GM12878 (cell line): ENCODE results near the gene TCF15. TPM values are rescaled to one million over a fixed set of nuclear protein-coding genes. Genes with fewer than 3 reads are reported as not detected.

ENCODE experiments used
- ATAC-seq: fragments of 200-7000 bp; cut with Tn5 transposase; 3 replicates; pipeline ENCODE4 v1.9.1; 2020; ENCODE audit warnings: mild to moderate bottlenecking, moderate library complexity
- BruUV-seq: library from RNA; stranded (reverse); fragments of 400-500 nt; replicated peaks from 2 replicates; lab custom pipeline; 2021; lab: Mats Ljungman, UMichigan
- CTCF ChIA-PET: fragments of 300-600 bp; sonication (Branson Sonifier 250); formaldehyde crosslinking; extraction: SDS; loops from one replicate; lab custom pipeline; 2021; ENCODE audit warnings: inconsistent platforms; lab: Yijun Ruan, JAX
- POLR2A ChIA-PET: fragments of 350-600 bp; formaldehyde crosslinking; extraction: SDS; loops from one replicate; lab custom pipeline; 2021; ENCODE audit warnings: inconsistent platforms; lab: Charles Lee
- RAD21 ChIA-PET: fragments of 300-600 bp; sonication (Branson Sonifier 250); formaldehyde crosslinking; loops from one replicate; lab custom pipeline; 2023; ENCODE audit warnings: antibody characterized with exemption; ENCODE audit not compliant: unreplicated experiment; lab: Charles Lee
- SMC1A ChIA-PET: fragments of 300-600 bp; sonication (Branson Sonifier 250); formaldehyde crosslinking; loops from one replicate; lab custom pipeline; 2023; ENCODE audit not compliant: unreplicated experiment, uncharacterized antibody; lab: Charles Lee
- DNase-seq: peaks from one replicate; pipeline ENCODE4 v3.0.0-alpha.2; 2011; ENCODE audit warnings: low read depth, low spot score
- FAIRE-seq: peaks from 3 replicates; lab custom pipeline; 2011; peaks lifted over from hg19 to GRCh38; lab: Jason Lieb, UNC
- H2AFZ ChIP-seq: 2 replicates; pipeline ENCODE4 v1.6.0; 2011; ENCODE audit warnings: low read depth, low read length, control low read depth; ENCODE audit not compliant: control insufficient read depth
- H3K27ac ChIP-seq: 2 replicates; pipeline ENCODE4 v1.5.1; 2011; ENCODE audit warnings: control low read depth; ENCODE audit not compliant: control insufficient read depth, insufficient read depth
- H3K27me3 ChIP-seq, 2 experiments: replicated peaks in 1 of 2; 2 replicates each; pipeline versions ENCODE4 v1.6.0 to v1.6.1; 2011; ENCODE audit warnings: low read length in 1 of 2; ENCODE audit not compliant: control insufficient read depth in 2 of 2, insufficient read depth in 2 of 2
- H3K36me3 ChIP-seq, 2 experiments: 2 replicates each; pipeline ENCODE4 v1.5.1; 2011; ENCODE audit warnings: low read length in 1 of 2; ENCODE audit not compliant: control insufficient read depth in 2 of 2, insufficient read depth in 2 of 2
- H3K4me1 ChIP-seq: 2 replicates; pipeline ENCODE4 v1.6.1; 2011; ENCODE audit warnings: mild to moderate bottlenecking, low read length, moderate library complexity, mixed read lengths; ENCODE audit not compliant: control insufficient read depth, insufficient read depth
- H3K4me2 ChIP-seq: 2 replicates; pipeline ENCODE4 v1.6.0; 2011; ENCODE audit warnings: control low read depth; ENCODE audit not compliant: control insufficient read depth, insufficient read depth
- H3K4me3 ChIP-seq: fragments of 200-600 bp; sonication (generic); 2 replicates; pipeline ENCODE4 v1.5.1; 2016
- H3K79me2 ChIP-seq: 2 replicates; pipeline ENCODE4 v1.6.0; 2011; ENCODE audit warnings: low read length; ENCODE audit not compliant: control insufficient read depth, insufficient read depth
- H3K9ac ChIP-seq: 2 replicates; pipeline ENCODE4 v1.8.0; 2011; ENCODE audit warnings: low read length, control low read depth, mixed read lengths; ENCODE audit not compliant: control insufficient read depth, insufficient read depth
- H3K9me3 ChIP-seq: replicated peaks from 3 replicates; pipeline ENCODE4 v1.5.1; 2011; ENCODE audit warnings: mild to moderate bottlenecking, low read length; ENCODE audit not compliant: control insufficient read depth, insufficient read depth
- H4K20me1 ChIP-seq: 2 replicates; pipeline ENCODE4 v1.6.0; 2011; ENCODE audit not compliant: control insufficient read depth, insufficient read depth
- ATF7 ChIP-seq: fragments of 450-650 bp; IDR thresholded peaks from 2 replicates; pipeline ENCODE4 v1.6.1; 2016; ENCODE audit warnings: low read depth, mild to moderate bottlenecking
- CBX3 ChIP-seq: fragments of 200-600 bp; sonication (generic); IDR thresholded peaks from 2 replicates; pipeline ENCODE4 v1.6.1; 2016; ENCODE audit warnings: low read depth, borderline replicate concordance
- HDAC6 ChIP-seq: fragments of 200-600 bp; sonication (generic); IDR thresholded peaks from one replicate; pipeline ENCODE4 v1.8.0; 2017; ENCODE audit warnings: antibody characterized with exemption; ENCODE audit not compliant: unreplicated experiment
- IRF4 ChIP-seq: IDR thresholded peaks from 2 replicates; pipeline ENCODE4 v1.6.1; 2011; ENCODE audit warnings: low read depth, low read length
- LARP7 ChIP-seq: fragments of 450-650 bp; IDR thresholded peaks from 2 replicates; pipeline ENCODE4 v1.6.1; 2017; ENCODE audit warnings: mild to moderate bottlenecking
- NFYA ChIP-seq: IDR thresholded peaks from 2 replicates; pipeline ENCODE4 v1.6.1; 2011; ENCODE audit warnings: low read depth, mild to moderate bottlenecking, low read length, improper control_type of control experiment, borderline replicate concordance
- NR2C1 ChIP-seq: fragments of 450-650 bp; IDR thresholded peaks from 2 replicates; pipeline ENCODE4 v1.6.1; 2017; ENCODE audit warnings: antibody characterized with exemption, mild to moderate bottlenecking, moderate library complexity
- RBBP5 ChIP-seq: fragments of 200-600 bp; sonication (generic); conservative IDR thresholded peaks from 2 replicates; pipeline ENCODE4 v1.6.1; 2016
- RCOR1 ChIP-seq: conservative IDR thresholded peaks from 2 replicates; pipeline ENCODE4 v1.6.1; 2012; ENCODE audit warnings: low read depth, low read length, improper control_type of control experiment
- TCF12 ChIP-seq: IDR thresholded peaks from 2 replicates; pipeline ENCODE4 v1.6.1; 2011; ENCODE audit warnings: low read depth, mild to moderate bottlenecking, low read length
- WRNIP1 ChIP-seq: IDR thresholded peaks from 2 replicates; pipeline ENCODE4 v1.6.1; 2011; ENCODE audit warnings: low read depth, low read length, improper control_type of control experiment, borderline replicate concordance
- ZNF274 ChIP-seq: IDR thresholded peaks from one replicate; pipeline ENCODE4 v1.8.0; 2011; ENCODE audit not compliant: insufficient read length, insufficient read depth
- WGBS: methylation state at CpG from one replicate; pipeline ENCODE4 v1.1.6; 2016; ENCODE audit warnings: low lambda C conversion rate; ENCODE audit not compliant: insufficient replicate concordance, insufficient coverage; ENCODE audit errors: missing lambda C conversion rate; 5-methylcytosine and 5-hydroxymethylcytosine counted together
- in situ Hi-C: fragments of 300-500 bp; cut with MboI; formaldehyde crosslinking; loops from 9 replicates; pipeline ENCODE4 v1.14.3; 2018; ENCODE audit warnings: mixed read lengths
- intact Hi-C: fragments of 100-400 bp; cut with micrococcal nuclease; formaldehyde crosslinking; loops from one replicate; pipeline ENCODE4 v1.14.2; 2022; ENCODE audit not compliant: unreplicated experiment
- polyA plus RNA-seq, 11 experiments: library from polyadenylated mRNA; depleted of rRNA in 4 of 11; unstranded in 6 of 11; stranded (reverse) in 5 of 11; fragments of >200 nt; fragmentation: Nextera tagmentation in 4 of 11; fragmentation: Illumina TruSeq in 1 of 11; extraction: Ambion mirVana in 4 of 11; extraction: Trizol in 1 of 11; gene quantifications; 1 replicate in 1 of 11; 2 replicates in 10 of 11; pipeline versions ENCODE4 v1.2.1 to v1.2.3, GENCODE V29; 2011 to 2016; ENCODE audit warnings: inconsistent platforms in 2 of 11, missing spikeins in 2 of 11, low read depth in 1 of 11
- total RNA-seq, 4 experiments: library from RNA; depleted of rRNA in 3 of 4; stranded (reverse); fragments of >200 nt in 3 of 4; fragmentation: Illumina TruSeq in 1 of 4; extraction: Trizol in 1 of 4; gene quantifications; 2 replicates each; pipeline versions ENCODE4 v1.2.1 to v1.2.3, GENCODE V29; 2013 to 2021
- TF ChIP-seq, protein P1 (sequence below): fragments of 450-650 bp; formaldehyde crosslinking; IDR thresholded peaks from 2 replicates; pipeline ENCODE4 v1.4.0; 2022; ENCODE audit warnings: mild to moderate bottlenecking, moderate library complexity
- TF ChIP-seq, protein P2 (sequence below): IDR thresholded peaks from 2 replicates; pipeline ENCODE4 v1.6.1; 2012; ENCODE audit warnings: low read depth, low read length, improper control_type of control experiment
- TF ChIP-seq, protein P3 (sequence below): IDR thresholded peaks from 2 replicates; pipeline ENCODE4 v1.6.1; 2011; ENCODE audit warnings: low read depth, low read length, improper control_type of control experiment, borderline replicate concordance
- TF ChIP-seq, protein P4 (sequence below): IDR thresholded peaks from 2 replicates; pipeline ENCODE4 v1.6.1; 2012; ENCODE audit warnings: low read depth, low read length, improper control_type of control experiment
- TF ChIP-seq, protein P5 (sequence below): fragments of 450-650 bp; formaldehyde crosslinking; IDR thresholded peaks from 2 replicates; pipeline ENCODE4 v1.5.0; 2022; ENCODE audit warnings: mild to moderate bottlenecking, missing genetic modification characterization

The TCF15 gene
- total and polyA plus RNA-seq, 10 of the 15 experiments (the other 5 are each of a cell fraction or from before 2014, with no cell fraction given) = 0.08 TPM; not detected in 9

DNA sequence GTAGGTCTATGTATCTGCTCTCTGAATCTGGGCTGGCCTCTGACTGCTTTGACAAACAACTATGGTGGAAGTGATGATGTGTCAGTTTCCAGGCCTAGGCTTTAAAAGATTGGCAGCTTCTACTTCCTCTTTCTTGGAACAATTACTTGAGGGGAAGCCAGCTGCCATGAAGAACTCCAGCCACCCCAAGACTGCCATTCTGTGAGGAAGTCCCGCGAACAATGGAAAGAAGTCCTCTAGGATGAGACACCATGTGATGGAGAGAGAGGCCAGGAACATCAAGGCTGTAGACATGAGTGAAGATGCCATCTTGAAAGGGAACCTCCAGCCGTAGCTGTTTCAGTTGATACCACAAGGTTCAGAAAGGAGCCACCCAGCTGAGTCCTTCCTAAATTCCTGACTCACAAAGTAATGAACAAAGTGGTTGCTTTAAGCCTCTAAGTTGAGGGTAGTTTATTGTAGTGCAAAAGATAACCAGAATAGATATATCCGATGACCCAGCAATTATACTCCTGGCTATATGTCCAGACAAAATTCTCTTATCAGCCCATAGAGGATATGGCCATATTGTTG is 15.3 kb upstream of the TCF15 start:
- ChIA-PET CTCF (interaction anchor here (1.0 to 6.3 kb wide), 2 partner anchors 15 to 19 kb away, joined by 3 to 26 read pairs; no protein-coding TSS in a partner anchor), POLR2A (no interaction called here), RAD21 (no interaction called here), SMC1A (no interaction called here)
- Histone ChIP-seq H3K27ac (no peak overlapping the region), H4K20me1 (no peaks in the 10 kb centered on the region), H3K4me2 (no peak overlapping the region), H3K4me1 (no peaks in the 10 kb centered on the region), H3K9me3 (no peaks in the 10 kb centered on the region), H3K4me3 (no peak overlapping the region), H2AFZ (no peak overlapping the region), H3K9ac (no peak overlapping the region), H3K27me3 (peaks cover 0 to 1% of the 10 kb centered on the region in 2 experiments; a peak in 1 of 4 replicates), H3K36me3 (no peaks in the 10 kb centered on the region), H3K79me2 (no peaks in the 10 kb centered on the region)
- intact Hi-C loops = no loop called here
- 67% methylated on average over 4 of the region's 4 CpGs for WGBS
- no peak for FAIRE-seq
- no peak for ATAC-seq
- in situ Hi-C loops = no loop called here
- DNase-seq = no peak
- no TSS peak for BruUV-seq
- TF ChIP-seq RCOR1 (no peak), HDAC6 (no peak), WRNIP1 (no peak), RBBP5 (no peak), CBX3 (no peak), IRF4 (no peak), NR2C1 (no peak), ATF7 (no peak), NFYA (no peak), ZNF274 (no peak), LARP7 (no peak), TCF12 (no peak)
- TF ChIP-seq, protein P1, sequence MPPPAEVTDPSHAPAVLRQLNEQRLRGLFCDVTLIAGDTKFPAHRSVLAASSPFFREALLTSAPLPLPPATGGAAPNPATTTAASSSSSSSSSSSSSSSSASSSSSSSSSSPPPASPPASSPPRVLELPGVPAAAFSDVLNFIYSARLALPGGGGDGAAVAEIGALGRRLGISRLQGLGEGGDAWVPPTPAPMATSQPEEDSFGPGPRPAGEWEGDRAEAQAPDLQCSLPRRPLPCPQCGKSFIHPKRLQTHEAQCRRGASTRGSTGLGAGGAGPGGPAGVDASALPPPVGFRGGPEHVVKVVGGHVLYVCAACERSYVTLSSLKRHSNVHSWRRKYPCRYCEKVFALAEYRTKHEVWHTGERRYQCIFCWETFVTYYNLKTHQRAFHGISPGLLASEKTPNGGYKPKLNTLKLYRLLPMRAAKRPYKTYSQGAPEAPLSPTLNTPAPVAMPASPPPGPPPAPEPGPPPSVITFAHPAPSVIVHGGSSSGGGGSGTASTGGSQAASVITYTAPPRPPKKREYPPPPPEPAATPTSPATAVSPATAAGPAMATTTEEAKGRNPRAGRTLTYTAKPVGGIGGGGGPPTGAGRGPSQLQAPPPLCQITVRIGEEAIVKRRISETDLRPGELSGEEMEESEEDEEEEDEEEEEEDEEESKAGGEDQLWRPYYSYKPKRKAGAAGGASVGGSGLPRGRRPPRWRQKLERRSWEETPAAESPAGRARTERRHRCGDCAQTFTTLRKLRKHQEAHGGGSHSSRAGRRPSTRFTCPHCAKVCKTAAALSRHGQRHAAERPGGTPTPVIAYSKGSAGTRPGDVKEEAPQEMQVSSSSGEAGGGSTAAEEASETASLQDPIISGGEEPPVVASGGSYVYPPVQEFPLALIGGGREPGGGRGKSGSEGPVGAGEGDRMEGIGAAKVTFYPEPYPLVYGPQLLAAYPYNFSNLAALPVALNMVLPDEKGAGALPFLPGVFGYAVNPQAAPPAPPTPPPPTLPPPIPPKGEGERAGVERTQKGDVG (CRISPR knock-in tag) = no peak
- TF ChIP-seq, protein P2, sequence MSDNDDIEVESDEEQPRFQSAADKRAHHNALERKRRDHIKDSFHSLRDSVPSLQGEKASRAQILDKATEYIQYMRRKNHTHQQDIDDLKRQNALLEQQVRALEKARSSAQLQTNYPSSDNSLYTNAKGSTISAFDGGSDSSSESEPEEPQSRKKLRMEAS = no peak
- TF ChIP-seq, protein P3, sequence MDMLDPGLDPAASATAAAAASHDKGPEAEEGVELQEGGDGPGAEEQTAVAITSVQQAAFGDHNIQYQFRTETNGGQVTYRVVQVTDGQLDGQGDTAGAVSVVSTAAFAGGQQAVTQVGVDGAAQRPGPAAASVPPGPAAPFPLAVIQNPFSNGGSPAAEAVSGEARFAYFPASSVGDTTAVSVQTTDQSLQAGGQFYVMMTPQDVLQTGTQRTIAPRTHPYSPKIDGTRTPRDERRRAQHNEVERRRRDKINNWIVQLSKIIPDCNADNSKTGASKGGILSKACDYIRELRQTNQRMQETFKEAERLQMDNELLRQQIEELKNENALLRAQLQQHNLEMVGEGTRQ = no peak
- TF ChIP-seq, protein P4, sequence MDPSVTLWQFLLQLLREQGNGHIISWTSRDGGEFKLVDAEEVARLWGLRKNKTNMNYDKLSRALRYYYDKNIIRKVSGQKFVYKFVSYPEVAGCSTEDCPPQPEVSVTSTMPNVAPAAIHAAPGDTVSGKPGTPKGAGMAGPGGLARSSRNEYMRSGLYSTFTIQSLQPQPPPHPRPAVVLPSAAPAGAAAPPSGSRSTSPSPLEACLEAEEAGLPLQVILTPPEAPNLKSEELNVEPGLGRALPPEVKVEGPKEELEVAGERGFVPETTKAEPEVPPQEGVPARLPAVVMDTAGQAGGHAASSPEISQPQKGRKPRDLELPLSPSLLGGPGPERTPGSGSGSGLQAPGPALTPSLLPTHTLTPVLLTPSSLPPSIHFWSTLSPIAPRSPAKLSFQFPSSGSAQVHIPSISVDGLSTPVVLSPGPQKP = no peak
- TF ChIP-seq, protein P5, sequence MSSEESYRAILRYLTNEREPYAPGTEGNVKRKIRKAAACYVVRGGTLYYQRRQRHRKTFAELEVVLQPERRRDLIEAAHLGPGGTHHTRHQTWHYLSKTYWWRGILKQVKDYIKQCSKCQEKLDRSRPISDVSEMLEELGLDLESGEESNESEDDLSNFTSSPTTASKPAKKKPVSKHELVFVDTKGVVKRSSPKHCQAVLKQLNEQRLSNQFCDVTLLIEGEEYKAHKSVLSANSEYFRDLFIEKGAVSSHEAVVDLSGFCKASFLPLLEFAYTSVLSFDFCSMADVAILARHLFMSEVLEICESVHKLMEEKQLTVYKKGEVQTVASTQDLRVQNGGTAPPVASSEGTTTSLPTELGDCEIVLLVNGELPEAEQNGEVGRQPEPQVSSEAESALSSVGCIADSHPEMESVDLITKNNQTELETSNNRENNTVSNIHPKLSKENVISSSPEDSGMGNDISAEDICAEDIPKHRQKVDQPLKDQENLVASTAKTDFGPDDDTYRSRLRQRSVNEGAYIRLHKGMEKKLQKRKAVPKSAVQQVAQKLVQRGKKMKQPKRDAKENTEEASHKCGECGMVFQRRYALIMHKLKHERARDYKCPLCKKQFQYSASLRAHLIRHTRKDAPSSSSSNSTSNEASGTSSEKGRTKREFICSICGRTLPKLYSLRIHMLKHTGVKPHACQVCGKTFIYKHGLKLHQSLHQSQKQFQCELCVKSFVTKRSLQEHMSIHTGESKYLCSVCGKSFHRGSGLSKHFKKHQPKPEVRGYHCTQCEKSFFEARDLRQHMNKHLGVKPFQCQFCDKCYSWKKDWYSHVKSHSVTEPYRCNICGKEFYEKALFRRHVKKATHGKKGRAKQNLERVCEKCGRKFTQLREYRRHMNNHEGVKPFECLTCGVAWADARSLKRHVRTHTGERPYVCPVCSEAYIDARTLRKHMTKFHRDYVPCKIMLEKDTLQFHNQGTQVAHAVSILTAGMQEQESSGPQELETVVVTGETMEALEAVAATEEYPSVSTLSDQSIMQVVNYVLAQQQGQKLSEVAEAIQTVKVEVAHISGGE (CRISPR knock-in tag) = no peak
